HG02610 (cell line): Measurements from ENCODE around the gene WRAP73.

Source experiments
- ATAC-seq: cut with Tn5 transposase; IDR thresholded peaks from one replicate; pipeline ENCODE4 v1.9.1; 2021; ENCODE audit warnings: mild to moderate bottlenecking, moderate library complexity; ENCODE audit not compliant: unreplicated experiment

The WRAP73 gene, protein sequence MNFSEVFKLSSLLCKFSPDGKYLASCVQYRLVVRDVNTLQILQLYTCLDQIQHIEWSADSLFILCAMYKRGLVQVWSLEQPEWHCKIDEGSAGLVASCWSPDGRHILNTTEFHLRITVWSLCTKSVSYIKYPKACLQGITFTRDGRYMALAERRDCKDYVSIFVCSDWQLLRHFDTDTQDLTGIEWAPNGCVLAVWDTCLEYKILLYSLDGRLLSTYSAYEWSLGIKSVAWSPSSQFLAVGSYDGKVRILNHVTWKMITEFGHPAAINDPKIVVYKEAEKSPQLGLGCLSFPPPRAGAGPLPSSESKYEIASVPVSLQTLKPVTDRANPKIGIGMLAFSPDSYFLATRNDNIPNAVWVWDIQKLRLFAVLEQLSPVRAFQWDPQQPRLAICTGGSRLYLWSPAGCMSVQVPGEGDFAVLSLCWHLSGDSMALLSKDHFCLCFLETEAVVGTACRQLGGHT

GRCh38 chr1:3649342-3650247 lies at the start of gene WRAP73:
Gene WRAP73 (minus strand): TSS chr1:3650103. CDS start chr1:3649999, 104 bp downstream.
- ATAC-seq, result peak; percentile 80

- no peak for ATAC-seq
Measured at GRCh38 chr1:3699596-3699995, 49.7 kb upstream of the WRAP73 start.

- no peak for ATAC-seq
Measured at GRCh38 chr1:3698660-3699408, 48.9 kb upstream of the WRAP73 start.

DNA sequence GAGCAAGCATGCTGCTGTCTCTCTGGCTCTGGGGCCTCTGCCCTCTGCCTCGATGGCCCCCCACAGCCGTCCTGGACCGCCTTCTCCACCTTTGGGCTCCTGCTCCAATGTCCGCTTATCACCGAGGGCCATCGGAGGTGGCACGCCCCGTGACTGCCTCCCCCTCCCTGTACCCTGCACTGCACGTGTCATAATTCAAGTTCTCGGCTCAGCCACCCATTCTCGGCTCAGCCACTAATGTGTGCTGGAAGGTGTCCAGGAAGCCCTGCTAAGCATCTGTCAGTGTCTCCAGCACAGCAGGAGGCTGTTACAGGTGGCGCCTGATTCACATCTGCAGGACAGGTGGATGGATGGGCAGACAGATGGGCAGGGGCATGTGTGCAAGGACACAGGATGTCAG lies 47.9 kb upstream of the WRAP73 start:
- no peak for ATAC-seq

DNA sequence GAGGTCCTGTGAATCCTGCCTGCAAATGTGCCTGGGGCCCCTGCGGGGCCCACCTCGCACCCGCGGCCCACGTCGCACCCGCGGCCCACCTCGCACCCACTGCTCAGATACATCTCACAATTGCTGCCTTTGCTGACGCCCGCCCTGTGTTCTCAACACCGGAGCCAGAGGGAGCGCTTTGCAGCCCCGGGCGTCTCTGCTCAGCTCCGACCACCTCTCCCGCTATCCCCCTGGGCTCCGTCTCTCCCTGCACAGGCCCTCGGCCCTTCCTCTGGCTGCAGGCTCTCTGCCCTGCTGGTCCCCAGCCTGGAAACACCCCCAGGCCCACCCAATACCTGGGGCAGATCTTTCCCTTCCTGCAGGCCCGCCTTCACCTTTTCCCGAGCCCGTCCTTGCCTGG lies 47.2 kb upstream of the WRAP73 start:
- no peak for ATAC-seq

- ATAC-seq, result no peak
Measured at GRCh38 chr1:3696689-3697088, 46.8 kb upstream of the WRAP73 start.

DNA sequence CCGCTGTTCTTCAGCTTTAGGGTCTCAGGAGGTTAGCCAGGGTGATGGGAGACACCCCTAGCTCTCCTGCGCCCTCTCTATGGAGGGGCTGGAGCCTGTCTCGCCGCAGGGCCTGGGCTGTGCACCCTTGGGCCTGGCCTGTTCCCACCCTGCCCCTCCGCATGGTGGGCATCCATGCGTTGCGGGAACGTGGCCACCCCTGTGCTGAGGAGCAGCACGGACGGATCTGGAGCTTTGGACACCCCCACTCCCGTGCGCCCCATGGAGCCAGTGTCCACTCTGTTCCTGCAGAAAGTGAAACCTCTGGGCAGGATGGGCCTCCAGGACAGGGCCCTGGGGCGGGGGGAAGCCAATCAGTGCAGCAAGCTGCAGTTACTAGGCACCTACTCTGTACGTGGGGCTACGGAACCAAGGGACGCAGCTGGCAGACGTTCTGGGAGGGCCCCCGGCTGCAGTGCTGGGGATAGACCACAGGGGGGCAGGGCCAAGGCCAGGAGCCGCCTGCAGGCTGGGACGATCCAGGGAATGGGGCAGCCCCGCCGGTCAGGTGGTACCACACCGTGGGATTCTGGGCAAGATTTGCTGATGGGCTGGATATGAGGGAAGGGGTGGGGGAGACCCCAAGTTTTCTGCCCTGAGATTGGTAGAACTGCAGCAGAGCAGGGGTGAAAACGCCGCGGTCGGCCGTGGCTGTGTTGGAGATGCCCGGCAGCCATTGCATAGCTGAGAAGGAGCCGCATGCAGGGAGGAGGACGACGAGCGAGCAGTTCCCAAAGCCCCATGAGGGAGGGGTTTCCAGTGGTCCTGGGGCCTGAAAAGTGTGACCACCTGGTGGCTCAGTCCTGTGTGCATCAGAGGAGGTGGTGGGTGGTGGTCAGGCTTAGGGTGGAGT lies 45.7 kb upstream of the WRAP73 start:
- ATAC-seq, result no peak

DNA sequence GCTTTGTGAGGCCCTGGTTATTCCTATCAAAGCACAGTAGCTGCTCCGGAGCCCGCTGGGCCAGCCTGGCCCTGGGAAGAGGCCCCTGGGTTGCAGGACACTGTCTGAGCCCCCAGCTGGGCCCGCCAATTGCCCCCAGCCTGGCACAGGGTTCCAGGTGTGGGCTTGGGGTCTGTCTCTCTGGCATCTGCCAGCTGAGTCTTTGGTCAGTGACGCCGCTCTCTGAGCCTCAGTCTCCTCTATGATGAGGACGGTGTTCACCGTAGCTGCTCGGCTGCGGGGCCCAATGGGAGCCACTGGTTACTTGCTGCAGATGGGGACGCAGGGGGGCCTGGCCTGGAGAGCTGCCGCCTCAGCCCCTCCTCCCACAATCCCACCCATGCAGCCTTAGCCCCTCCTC lies 43.4 kb upstream of the WRAP73 start:
- ATAC-seq, result no peak

- ATAC-seq, result no peak
Measured at GRCh38 chr1:3692598-3692997, 42.7 kb upstream of the WRAP73 start.

DNA sequence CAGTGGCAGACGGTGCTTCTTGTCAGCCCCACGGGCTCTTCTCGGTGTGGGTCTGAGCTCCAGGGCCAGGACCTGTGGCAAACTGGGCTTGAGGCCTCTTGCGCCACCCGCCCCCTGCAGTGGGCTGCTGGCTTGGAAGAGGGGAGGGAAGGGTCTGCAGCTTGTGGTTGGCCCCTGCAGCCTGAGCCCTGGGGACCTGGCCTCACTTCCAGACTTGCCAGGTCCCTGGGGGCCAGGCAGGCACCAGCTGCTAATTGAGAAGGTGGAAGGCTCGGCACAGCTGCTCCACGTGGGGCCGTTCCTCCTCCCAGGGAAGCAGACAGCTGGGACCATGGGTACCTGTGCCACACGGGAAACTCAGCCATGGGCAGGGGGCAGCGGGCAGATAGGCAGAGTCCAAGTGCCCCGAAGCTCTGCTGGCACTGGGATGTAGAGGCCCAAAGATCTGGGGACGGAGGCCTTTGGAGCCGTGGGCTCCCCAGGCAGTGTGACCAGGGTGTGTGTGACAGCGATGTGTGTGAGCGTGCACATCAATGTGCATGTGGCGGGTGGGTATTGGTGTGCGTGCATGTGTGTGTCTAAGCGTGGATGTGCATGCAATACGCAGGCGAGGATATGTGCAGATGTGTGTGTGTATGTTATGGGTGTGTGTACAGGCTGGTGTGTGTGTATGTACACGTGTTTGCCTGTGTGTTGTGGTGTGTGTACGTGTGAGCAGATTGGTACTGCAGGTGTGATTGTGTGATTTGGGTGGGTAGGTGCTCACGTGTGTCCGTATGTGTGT lies 41.7 kb upstream of the WRAP73 start:
- ATAC-seq, result no peak

- ATAC-seq, result no peak
Measured at GRCh38 chr1:3690282-3691065, 40.6 kb upstream of the WRAP73 start.

- ATAC-seq, result no peak
Measured at GRCh38 chr1:3689138-3689750, 39.3 kb upstream of the WRAP73 start.

- no peak for ATAC-seq
Measured at GRCh38 chr1:3688356-3689137, 38.6 kb upstream of the WRAP73 start.

DNA sequence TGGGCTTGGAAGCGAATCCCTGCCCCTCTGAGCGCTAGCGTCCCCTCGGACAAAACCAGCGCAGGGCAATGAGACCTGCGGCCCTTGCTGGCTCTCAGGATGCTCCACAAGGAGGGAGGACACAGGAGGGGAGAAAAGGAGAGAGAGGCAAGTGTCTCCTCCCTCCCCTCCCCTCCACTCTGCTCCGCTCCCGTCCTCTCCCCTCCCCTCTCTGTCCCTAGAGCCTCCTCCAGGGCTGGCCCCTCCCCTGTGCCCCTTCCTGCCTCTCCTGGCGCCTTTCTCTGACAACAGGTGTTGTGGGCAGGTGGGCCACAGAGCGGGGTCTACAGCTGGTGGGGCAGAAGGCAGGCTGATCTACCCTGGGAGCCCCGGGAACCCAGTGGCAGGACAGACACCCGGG lies 37.6 kb upstream of the WRAP73 start:
- ATAC-seq, result no peak

GRCh38 chr1:3685906-3686305 lies 36.0 kb upstream of the WRAP73 start:
- ATAC-seq, result no peak

DNA sequence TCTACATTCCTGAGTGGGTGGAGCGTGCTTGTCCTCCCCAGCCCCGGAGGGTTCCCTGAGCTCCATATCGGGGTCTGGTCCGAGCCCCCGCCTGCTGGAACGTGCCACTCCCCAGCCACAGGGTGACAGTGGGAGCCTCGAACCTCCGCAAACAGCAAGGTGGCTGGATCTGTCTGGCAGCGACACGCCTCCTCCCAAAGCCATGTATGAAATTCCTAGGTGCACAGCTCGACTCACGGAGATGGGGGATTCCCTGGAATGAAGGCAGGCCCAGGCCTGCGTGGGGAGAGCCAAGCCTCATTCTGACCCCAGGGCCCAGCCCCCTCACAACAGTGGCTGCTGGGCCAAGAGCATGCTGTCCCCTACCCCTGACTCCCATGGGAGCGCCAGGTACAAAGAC lies 35.3 kb upstream of the WRAP73 start:
- ATAC-seq, result no peak

DNA sequence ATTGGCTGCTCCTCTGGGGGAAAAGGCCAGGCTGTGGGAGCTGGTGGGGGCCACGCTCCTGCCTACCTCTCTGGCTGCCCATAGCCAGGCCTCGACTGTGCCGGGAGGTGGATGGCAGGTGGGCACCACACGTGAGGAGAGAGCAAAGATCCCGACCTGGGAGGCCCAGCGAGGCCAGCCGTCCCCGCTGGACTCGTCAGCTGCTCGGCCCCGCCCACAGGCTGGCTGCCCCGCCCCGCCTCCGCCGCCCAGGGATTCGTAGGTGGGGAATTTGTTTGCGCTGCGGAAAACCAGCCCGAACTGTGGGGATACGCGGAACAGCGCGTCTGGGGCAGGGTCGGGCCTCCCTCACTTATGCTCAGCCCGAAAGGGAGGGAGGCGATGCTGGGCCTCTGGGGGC lies 34.1 kb upstream of the WRAP73 start:
- no peak for ATAC-seq
